Endodermal cell (in vitro differentiated cells): Measurements from ENCODE around the gene KCNJ16. TPM values are rescaled to one million over a fixed set of nuclear protein-coding genes. Genes with fewer than 3 reads are reported as not detected.

Source experiments
- DNase-seq: peaks from one replicate; pipeline ENCODE4 v3.0.0-alpha.2; 2017
- H3K27ac ChIP-seq: 2 replicates; pipeline ENCODE4 v1.5.1; 2013; ENCODE audit warnings: mild to moderate bottlenecking, low read depth, low read length, moderate library complexity
- H3K27me3 ChIP-seq: 2 replicates; pipeline ENCODE4 v1.6.1; 2013; ENCODE audit warnings: mild to moderate bottlenecking, low read length, moderate library complexity; ENCODE audit not compliant: insufficient read depth, control insufficient read depth, poor library complexity, severe bottlenecking
- H3K36me3 ChIP-seq: 2 replicates; pipeline ENCODE4 v1.7.0; 2013; ENCODE audit warnings: mild to moderate bottlenecking, low read length, moderate library complexity; ENCODE audit not compliant: control insufficient read depth, insufficient read depth
- H3K4me1 ChIP-seq: one replicate; pipeline ENCODE4 v1.7.0; 2013; ENCODE audit warnings: low read length; ENCODE audit not compliant: control insufficient read depth, insufficient read depth
- H3K4me3 ChIP-seq: 2 replicates; pipeline ENCODE4 v1.5.1; 2013; ENCODE audit warnings: mild to moderate bottlenecking, low read length, moderate library complexity
- H3K9ac ChIP-seq: 2 replicates; pipeline ENCODE4 v1.6.1; 2013; ENCODE audit warnings: mild to moderate bottlenecking, low read length, moderate library complexity; ENCODE audit not compliant: poor library complexity, severe bottlenecking; ENCODE audit errors: extremely low read depth
- H3K9me3 ChIP-seq: 2 replicates; pipeline ENCODE4 v1.6.1; 2013; ENCODE audit warnings: mild to moderate bottlenecking, low read length, moderate library complexity; ENCODE audit not compliant: control insufficient read depth
- H3K27ac Mint-ChIP-seq: 2 replicates; pipeline ENCODE4 v1.8.0; 2020; ENCODE audit warnings: mixed read lengths
- H3K27me3 Mint-ChIP-seq: 2 replicates; pipeline ENCODE4 v1.8.0; 2021; ENCODE audit warnings: mild to moderate bottlenecking, mixed read lengths; ENCODE audit not compliant: insufficient read depth
- H3K36me3 Mint-ChIP-seq: 2 replicates; pipeline ENCODE4 v1.8.0; 2020; ENCODE audit warnings: low read depth, mixed read lengths
- H3K4me1 Mint-ChIP-seq: 2 replicates; pipeline ENCODE4 v1.8.0; 2020; ENCODE audit warnings: mixed read lengths
- H3K4me3 Mint-ChIP-seq: 2 replicates; pipeline ENCODE4 v1.8.0; 2020; ENCODE audit warnings: mild to moderate bottlenecking, moderate library complexity, mixed read lengths
- H3K9me3 Mint-ChIP-seq: 2 replicates; pipeline ENCODE4 v1.8.0; 2020; ENCODE audit warnings: mild to moderate bottlenecking, mixed read lengths
- WGBS, 2 experiments: methylation state at CpG; one replicate each; pipeline versions ENCODE4 v1.1.5 to v1.1.7; 2013; ENCODE audit warnings: missing lambda C conversion rate in 2 of 2, mixed read lengths in 1 of 2; ENCODE audit not compliant: insufficient coverage in 1 of 2, insufficient read length in 1 of 2; 5-methylcytosine and 5-hydroxymethylcytosine counted together
- total RNA-seq, 2 donors: library from RNA; stranded (reverse); fragmentation: NEBNext Ultra II Directional in 1 of 2; extraction: Animal tissue kit (Norgen Biotek cat#: 25700) in 1 of 2; gene quantifications; 2 replicates in 1 of 2; 3 replicates in 1 of 2; pipeline ENCODE4 v1.2.1, GENCODE V29; 2021
- TF ChIP-seq, protein P1 (sequence below): fragments of 200-600 bp; sonication (generic); conservative IDR thresholded peaks from 2 replicates; pipeline ENCODE4 v1.5.0; 2021; ENCODE audit warnings: antibody characterized with exemption, mild to moderate bottlenecking

KCNJ16 gene
- total RNA-seq, 2 donors from 2014 or later = 0.68 to 1.5 TPM

DNA sequence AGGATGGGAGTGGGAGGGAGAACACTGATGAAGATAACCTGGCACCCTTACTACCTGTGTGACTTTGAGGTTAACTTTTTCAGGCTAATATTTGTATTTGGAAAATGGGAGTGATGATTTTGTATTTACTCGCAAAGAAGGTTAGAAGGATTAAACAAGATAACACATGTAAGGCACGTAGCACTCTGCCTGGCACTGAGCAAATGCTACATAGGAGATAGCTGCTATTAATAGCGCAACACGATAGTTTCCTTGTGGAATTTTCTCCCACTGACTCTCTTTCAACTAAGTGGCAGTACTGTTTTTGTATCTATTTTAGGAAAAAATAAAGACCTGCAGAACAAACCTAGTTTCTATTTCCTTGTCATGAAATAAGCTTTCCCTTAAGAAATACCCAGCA is 15.4 kb upstream of the KCNJ16 start:
- Histone ChIP-seq H3K27ac (no peak overlapping the region), H3K9ac (no peak overlapping the region), H3K4me1 (peaks cover 2% of the 10 kb centered on the region), H3K9me3 (no peaks in the 10 kb centered on the region), H3K36me3 (no peaks in the 10 kb centered on the region), H3K4me3 (no peak overlapping the region), H3K27me3 (no peaks in the 10 kb centered on the region)
- H3K9me3 Mint-ChIP-seq = no peaks in the 10 kb centered on the region
- 96 to 100% methylated on average over 4 of the region's 4 CpGs for WGBS, 2 experiments
- H3K4me1 Mint-ChIP-seq = peaks cover 15% of the 10 kb centered on the region
- no peak overlapping the region for H3K4me3 Mint-ChIP-seq
- H3K27me3 Mint-ChIP-seq = no peaks in the 10 kb centered on the region
- H3K27ac Mint-ChIP-seq = no peak overlapping the region
- no peaks in the 10 kb centered on the region for H3K36me3 Mint-ChIP-seq
- TF ChIP-seq, protein P1, sequence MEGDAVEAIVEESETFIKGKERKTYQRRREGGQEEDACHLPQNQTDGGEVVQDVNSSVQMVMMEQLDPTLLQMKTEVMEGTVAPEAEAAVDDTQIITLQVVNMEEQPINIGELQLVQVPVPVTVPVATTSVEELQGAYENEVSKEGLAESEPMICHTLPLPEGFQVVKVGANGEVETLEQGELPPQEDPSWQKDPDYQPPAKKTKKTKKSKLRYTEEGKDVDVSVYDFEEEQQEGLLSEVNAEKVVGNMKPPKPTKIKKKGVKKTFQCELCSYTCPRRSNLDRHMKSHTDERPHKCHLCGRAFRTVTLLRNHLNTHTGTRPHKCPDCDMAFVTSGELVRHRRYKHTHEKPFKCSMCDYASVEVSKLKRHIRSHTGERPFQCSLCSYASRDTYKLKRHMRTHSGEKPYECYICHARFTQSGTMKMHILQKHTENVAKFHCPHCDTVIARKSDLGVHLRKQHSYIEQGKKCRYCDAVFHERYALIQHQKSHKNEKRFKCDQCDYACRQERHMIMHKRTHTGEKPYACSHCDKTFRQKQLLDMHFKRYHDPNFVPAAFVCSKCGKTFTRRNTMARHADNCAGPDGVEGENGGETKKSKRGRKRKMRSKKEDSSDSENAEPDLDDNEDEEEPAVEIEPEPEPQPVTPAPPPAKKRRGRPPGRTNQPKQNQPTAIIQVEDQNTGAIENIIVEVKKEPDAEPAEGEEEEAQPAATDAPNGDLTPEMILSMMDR = no peak
- no peak for DNase-seq

DNA sequence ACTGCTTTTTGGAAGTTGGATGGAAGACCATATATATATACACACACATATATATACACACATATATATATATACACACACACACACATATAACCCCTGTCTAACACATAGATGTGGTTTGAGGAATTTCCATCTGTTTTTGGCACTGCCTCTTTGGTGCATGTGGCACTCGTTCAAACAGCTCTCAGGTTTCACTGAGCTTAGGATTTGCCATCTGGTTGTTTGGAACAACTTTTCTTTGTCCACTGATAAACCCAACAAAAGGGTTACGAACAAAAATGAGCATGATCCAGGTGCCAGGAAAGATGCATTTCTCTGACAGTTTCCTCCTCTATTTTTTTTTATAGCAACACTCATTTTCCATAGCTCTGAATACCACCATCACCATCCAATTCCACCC is 14.6 kb upstream of the KCNJ16 start:
- Mint-ChIP-seq H3K4me3 (no peak overlapping the region), H3K27ac (no peak overlapping the region), H3K36me3 (no peaks in the 10 kb centered on the region), H3K9me3 (no peaks in the 10 kb centered on the region), H3K27me3 (no peaks in the 10 kb centered on the region), H3K4me1 (peaks cover 9% of the 10 kb centered on the region)
- no peak overlapping the region for H3K27ac ChIP-seq
- H3K36me3 ChIP-seq = no peaks in the 10 kb centered on the region
- no peaks in the 10 kb centered on the region for H3K4me1 ChIP-seq
- no peaks in the 10 kb centered on the region for H3K9me3 ChIP-seq
- H3K9ac ChIP-seq = no peak overlapping the region
- no peak for DNase-seq
- 93 to 95% methylated on average over 2 of the region's 2 CpGs for WGBS, 2 experiments
- no peaks in the 10 kb centered on the region for H3K27me3 ChIP-seq
- no peak overlapping the region for H3K4me3 ChIP-seq
- TF ChIP-seq, protein P1 = no peak

DNA sequence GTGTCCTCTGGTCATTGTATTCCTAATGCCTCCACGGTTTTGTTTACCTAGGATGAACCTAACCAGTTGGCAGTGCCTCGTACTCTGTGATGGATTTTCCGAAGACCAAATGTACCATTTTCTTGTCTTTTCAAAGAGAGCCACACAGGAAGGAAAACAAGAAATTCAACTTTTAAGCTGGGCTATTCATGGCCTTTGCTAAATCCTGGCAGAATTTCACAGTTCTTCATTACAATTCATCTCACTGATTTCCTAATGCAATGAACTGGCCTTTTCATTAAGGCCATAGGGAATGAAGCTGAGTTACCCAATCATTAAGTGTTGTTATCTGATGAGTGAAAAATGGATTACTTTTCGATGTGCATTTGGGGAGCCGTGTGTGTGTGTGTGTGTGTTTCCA is 7.9 kb upstream of the KCNJ16 start:
- Mint-ChIP-seq H3K27me3 (no peaks in the 10 kb centered on the region), H3K4me1 (peaks cover 7% of the 10 kb centered on the region), H3K9me3 (no peaks in the 10 kb centered on the region), H3K4me3 (no peak overlapping the region), H3K36me3 (no peaks in the 10 kb centered on the region), H3K27ac (no peak overlapping the region)
- Histone ChIP-seq H3K36me3 (no peaks in the 10 kb centered on the region), H3K4me3 (no peak overlapping the region), H3K4me1 (no peaks in the 10 kb centered on the region), H3K9ac (no peak overlapping the region), H3K27ac (no peak overlapping the region), H3K27me3 (no peaks in the 10 kb centered on the region), H3K9me3 (no peaks in the 10 kb centered on the region)
- TF ChIP-seq, protein P1 = no peak
- 69 to 97% methylated on average over 3 to 5 of the region's 5 CpGs for WGBS, 2 experiments
- no peak for DNase-seq
